ENCODE measurements around the gene SOD3. TPM values are rescaled to one million over a fixed set of nuclear protein-coding genes. Genes with fewer than 3 reads are reported as not detected.

Gene SOD3
- total RNA-seq, 1 experiment from 2014 or later: 1.0 TPM

GRCh38 chr4:24764345-24764744 lies 31.0 kb upstream of the SOD3 start:
- ATAC-seq (no peak), DNase-seq (ENCODE audit: low read depth, low spot score) (no peak)
- CTCF ChIA-PET: no interaction called here
- in situ Hi-C loops (cut with HindIII; ENCODE audit: low pct_unique_long_range_greater_than_20kb, low sequenced_read_pairs) (no loop called here), intact Hi-C loops (cut with micrococcal nuclease; ENCODE audit: unreplicated experiment) (no loop called here)
- Histone ChIP-seq H3K4me3 (ENCODE audit: low read depth in 2 of 2, low read length in 2 of 2) (no peak overlapping the region), H3K27me3 (ENCODE audit: control insufficient read depth, insufficient read depth, low read length) (no peaks in the 10 kb centered on the region), H3K4me1 (ENCODE audit: control insufficient read depth, insufficient read depth, low read length) (no peaks in the 10 kb centered on the region), H3K36me3 (ENCODE audit: control insufficient read depth, insufficient read depth, low read length) (no peaks in the 10 kb centered on the region), H3K27ac (ENCODE audit: low read length) (no peak overlapping the region), H3K9me3 (ENCODE audit: control insufficient read depth, insufficient read depth, low read depth, low read length) (no peaks in the 10 kb centered on the region)
- TF ChIP-seq POLR2AphosphoS5 (IDR thresholded peaks at IDR 0.05; ENCODE audit: low read depth, low read length) (no peak), CTCF (IDR thresholded peaks at IDR 0.05) (no peak), SIN3A (IDR thresholded peaks at IDR 0.05; ENCODE audit: borderline replicate concordance, insufficient read depth, low read depth, low read length) (no peak), REST (IDR thresholded peaks at IDR 0.05; ENCODE audit: insufficient read depth in 1 of 2, low read depth in 2 of 2, low read length in 1 of 2) (no peak), TCF7L2 (IDR thresholded peaks at IDR 0.05; ENCODE audit: low read depth, low read length) (no peak)
- BruUV-seq (replicated peaks): no TSS peak
- POLR2A ChIA-PET: no interaction called here

- H3K27ac ChIP-seq (ENCODE audit: low read length): no peak overlapping the region
These were observed 29.9 kb upstream of the SOD3 start for GRCh38 chr4:24765376-24765988.

More at GRCh38 chr4:24765376-24765988, 29.9 kb upstream of the SOD3 start:
- DNase-seq (ENCODE audit: low read depth, low spot score) (no peak), ATAC-seq (no peak)
- in situ Hi-C loops (cut with HindIII; ENCODE audit: low pct_unique_long_range_greater_than_20kb, low sequenced_read_pairs): no loop called here
- Histone ChIP-seq H3K36me3 (ENCODE audit: control insufficient read depth, insufficient read depth, low read length) (no peaks in the 10 kb centered on the region), H3K9me3 (ENCODE audit: control insufficient read depth, insufficient read depth, low read depth, low read length) (no peaks in the 10 kb centered on the region), H3K4me1 (ENCODE audit: control insufficient read depth, insufficient read depth, low read length) (no peaks in the 10 kb centered on the region), H3K4me3 (ENCODE audit: low read depth in 2 of 2, low read length in 2 of 2) (no peak overlapping the region), H3K27me3 (ENCODE audit: control insufficient read depth, insufficient read depth, low read length) (no peaks in the 10 kb centered on the region)
- TF ChIP-seq CTCF (IDR thresholded peaks at IDR 0.05): no peak
- TF ChIP-seq SIN3A (IDR thresholded peaks at IDR 0.05; ENCODE audit: borderline replicate concordance, insufficient read depth, low read depth, low read length): no peak
- ChIA-PET CTCF (no interaction called here), POLR2A (no interaction called here)
- no TSS peak for BruUV-seq (replicated peaks)
- intact Hi-C loops (cut with micrococcal nuclease; ENCODE audit: unreplicated experiment): no loop called here

All from Panc1 (cell line).